ENCODE measurements around the gene COL5A2. TPM values are rescaled to one million over a fixed set of nuclear protein-coding genes. Genes with fewer than 3 reads are reported as not detected.

Gene COL5A2
- total and polyA plus RNA-seq, 10 of the 15 experiments (the other 5 are each of a cell fraction or from before 2014, with no cell fraction given) = 0.04 to 0.85 (median 0.39) TPM

DNA sequence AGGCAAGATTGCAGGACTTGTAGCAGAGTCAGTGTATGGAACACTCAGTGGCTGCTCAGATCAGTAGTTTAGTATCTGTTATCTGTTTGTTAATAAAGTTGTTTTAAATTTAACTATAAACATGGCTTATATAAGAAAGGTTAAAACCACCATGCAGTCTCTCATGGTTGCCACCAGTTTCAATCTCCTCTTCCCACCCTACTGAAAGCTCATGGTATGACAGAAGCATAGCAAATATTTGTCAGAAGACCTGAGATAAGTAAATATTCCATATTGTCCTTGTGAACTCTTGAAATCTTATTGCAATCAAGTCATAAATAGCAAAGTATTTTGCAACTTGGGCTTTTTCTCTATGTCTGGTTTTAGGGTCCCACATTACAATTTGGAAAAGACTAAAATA, 2.1 kb upstream of the COL5A2 start:
- no peak overlapping the region for H2AFZ ChIP-seq (ENCODE audit: control insufficient read depth, low read depth, low read length)
- H3K4me2 ChIP-seq (ENCODE audit: control insufficient read depth, insufficient read depth) = no peak overlapping the region
- TF ChIP-seq, protein P1, sequence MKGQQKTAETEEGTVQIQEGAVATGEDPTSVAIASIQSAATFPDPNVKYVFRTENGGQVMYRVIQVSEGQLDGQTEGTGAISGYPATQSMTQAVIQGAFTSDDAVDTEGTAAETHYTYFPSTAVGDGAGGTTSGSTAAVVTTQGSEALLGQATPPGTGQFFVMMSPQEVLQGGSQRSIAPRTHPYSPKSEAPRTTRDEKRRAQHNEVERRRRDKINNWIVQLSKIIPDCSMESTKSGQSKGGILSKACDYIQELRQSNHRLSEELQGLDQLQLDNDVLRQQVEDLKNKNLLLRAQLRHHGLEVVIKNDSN (IDR thresholded peaks at IDR 0.05; ENCODE audit: borderline replicate concordance, extremely low read length, insufficient read depth, low read depth, low read length) = no peak
- TF ChIP-seq CBX3 (IDR thresholded peaks at IDR 0.05; ENCODE audit: borderline replicate concordance, low read depth) = no peak
- TF ChIP-seq ATF3 (IDR thresholded peaks at IDR 0.05; ENCODE audit: borderline replicate concordance, extremely low read depth, low read depth, low read length) = no peak
- no peak for TF ChIP-seq CHD4 (IDR thresholded peaks at IDR 0.05)
- TF ChIP-seq SUZ12 (IDR thresholded peaks at IDR 0.05; ENCODE audit: unreplicated experiment) = no peak
- no peak for TF ChIP-seq NR2F1 (conservative IDR thresholded peaks at IDR 0.05)
- TF ChIP-seq NKRF (conservative IDR thresholded peaks at IDR 0.05) = no peak
- no peak for TF ChIP-seq TBL1XR1 (IDR thresholded peaks at IDR 0.05; ENCODE audit: low read depth, low read length)
- no peak for TF ChIP-seq SREBF2 (IDR thresholded peaks at IDR 0.05; ENCODE audit: low read length)
- no peak for TF ChIP-seq IRF5 (IDR thresholded peaks at IDR 0.05; ENCODE audit: borderline replicate concordance)
- no peak for TF ChIP-seq CHD2 (IDR thresholded peaks at IDR 0.05; ENCODE audit: borderline replicate concordance, low read depth, low read length)
- TF ChIP-seq FOS (IDR thresholded peaks at IDR 0.05; ENCODE audit: borderline replicate concordance, extremely low read depth, insufficient read length) = no peak
- TF ChIP-seq BRCA1 (IDR thresholded peaks at IDR 0.05; ENCODE audit: low read depth, low read length) = no peak
- no peak for TF ChIP-seq BHLHE40 (IDR thresholded peaks at IDR 0.05; ENCODE audit: borderline replicate concordance in 1 of 2, low read depth in 2 of 2, low read length in 1 of 2)
- no peak for TF ChIP-seq RAD51 (IDR thresholded peaks at IDR 0.05)
- no peak for TF ChIP-seq BCLAF1 (IDR thresholded peaks at IDR 0.05)
- no peaks in the 10 kb centered on the region for H3K4me1 ChIP-seq (ENCODE audit: control insufficient read depth, insufficient read depth, low read length)
- H3K9ac ChIP-seq (ENCODE audit: control insufficient read depth, insufficient read depth, low read length) = no peak overlapping the region
- no peaks in the 10 kb centered on the region for H3K27me3 ChIP-seq (replicated peaks in 1 of 2; ENCODE audit: control insufficient read depth in 2 of 2, insufficient read depth in 2 of 2, low read length in 1 of 2)
- H3K79me2 ChIP-seq (ENCODE audit: control insufficient read depth, insufficient read depth, low read length) = no peaks in the 10 kb centered on the region
- CTCF ChIA-PET = no interaction called here
- DNase-seq (ENCODE audit: low read depth, low spot score) = no peak
- in situ Hi-C loops (cut with MboI) (no loop called here), intact Hi-C loops (cut with micrococcal nuclease; ENCODE audit: unreplicated experiment) (no loop called here)
- no peaks in the 10 kb centered on the region for H3K9me3 ChIP-seq (replicated peaks; ENCODE audit: control insufficient read depth, insufficient read depth, low read length)
- H4K20me1 ChIP-seq (ENCODE audit: control insufficient read depth, insufficient read depth) = no peaks in the 10 kb centered on the region
- no peak overlapping the region for H3K27ac ChIP-seq (ENCODE audit: control insufficient read depth, insufficient read depth)
- H3K36me3 ChIP-seq (ENCODE audit: control insufficient read depth in 2 of 2, insufficient read depth in 2 of 2, low read length in 1 of 2) = no peaks in the 10 kb centered on the region
- SMC1A ChIA-PET (ENCODE audit: uncharacterized antibody, unreplicated experiment) = no interaction called here
- ATAC-seq = no peak
- POLR2A ChIA-PET = no interaction called here
- RAD21 ChIA-PET (ENCODE audit: unreplicated experiment) = no interaction called here
- no peak overlapping the region for H3K4me3 ChIP-seq
- no TSS peak for BruUV-seq (replicated peaks)
- FAIRE-seq = no peak

Data from GM12878 (cell line).